ENCODE results near the gene GPC5. TPM values are rescaled to one million over a fixed set of nuclear protein-coding genes. Genes with fewer than 3 reads are reported as not detected.

GPC5 gene
- total and polyA plus RNA-seq, 9 of the 15 experiments (the other 6 are each of a cell fraction or from before 2014, with no cell fraction given) = 0.18 to 0.27 TPM; not detected in 7

- no peak for TF ChIP-seq ZNF143 (CRISPR knock-in tag; IDR thresholded peaks at IDR 0.05)
- no peak for TF ChIP-seq ELF2 (CRISPR knock-in tag; IDR thresholded peaks at IDR 0.05)
- no peak for TF ChIP-seq ZNF165 (CRISPR knock-in tag; IDR thresholded peaks at IDR 0.05; ENCODE audit: borderline replicate concordance)
These were observed 414.8 kb downstream of the GPC5 start (continued) for GRCh38 chr13:91813253-91813652.

- BruUV-seq (replicated peaks) = no TSS peak
- DNase-seq (ENCODE audit: extremely low read depth in 1 of 4, low spot score in 3 of 4) (peak in 2 of 4 experiments; percentile 8), FAIRE-seq (no peak), ATAC-seq (no peak)
- H3K4me2 ChIP-seq (ENCODE audit: insufficient read depth, low read length) = no peak overlapping the region
- no peaks in the 10 kb centered on the region for H3K36me3 ChIP-seq (ENCODE audit: control insufficient read depth, insufficient read depth, low read length)
- in situ Hi-C loops (cut with MboI) (no loop called here), intact Hi-C loops (cut with micrococcal nuclease) (loop anchor here (10.0 kb wide), 1 partner anchor 682 kb away; no protein-coding TSS in a partner anchor)
- no peaks in the 10 kb centered on the region for H3K9me1 ChIP-seq (ENCODE audit: control insufficient read depth, insufficient read depth, low read length)
- no peaks in the 10 kb centered on the region for H3K27me3 ChIP-seq (ENCODE audit: control insufficient read depth in 2 of 2, insufficient read depth in 2 of 2, low read length in 2 of 2)
- H3K9me3 ChIP-seq (replicated peaks; ENCODE audit: control insufficient read depth, insufficient read depth, low read depth, low read length) = peaks cover 2% of the 10 kb centered on the region; the same call in 1 of the 2 replicates
- CTCF ChIA-PET (ENCODE audit: low intra/inter-chr PET ratio) = no interaction called here
- no peak overlapping the region for H3K4me3 ChIP-seq
- no peaks in the 10 kb centered on the region for H3K4me1 ChIP-seq (replicated peaks in 1 of 2; ENCODE audit: control insufficient read depth in 2 of 2, insufficient read depth in 2 of 2, low read length in 2 of 2)
- POLR2A ChIA-PET = no interaction called here
- H3K27ac ChIP-seq (ENCODE audit: extremely low read depth, low read depth, low read length) = no peak overlapping the region
- H2AFZ ChIP-seq (ENCODE audit: low read depth, low read length) = no peak overlapping the region
- under 1% methylated on average over 4 of the region's 4 CpGs for WGBS (ENCODE audit: insufficient coverage, low coverage, missing lambda C conversion rate)
- no peaks in the 10 kb centered on the region for H3K79me2 ChIP-seq (ENCODE audit: control insufficient read depth, insufficient read depth, low read length)
- H4K20me1 ChIP-seq (replicated peaks; ENCODE audit: control insufficient read depth, insufficient read depth, low read length) = no peaks in the 10 kb centered on the region
- no peak overlapping the region for H3K9ac ChIP-seq (ENCODE audit: insufficient read depth in 1 of 2, low read depth in 2 of 2, low read length in 2 of 2)
- no peak for TF ChIP-seq PHTF2 (CRISPR knock-in tag; IDR thresholded peaks at IDR 0.05)
- TF ChIP-seq MIER1 (IDR thresholded peaks at IDR 0.05; ENCODE audit: low read depth) = no peak
- TF ChIP-seq, protein P1, sequence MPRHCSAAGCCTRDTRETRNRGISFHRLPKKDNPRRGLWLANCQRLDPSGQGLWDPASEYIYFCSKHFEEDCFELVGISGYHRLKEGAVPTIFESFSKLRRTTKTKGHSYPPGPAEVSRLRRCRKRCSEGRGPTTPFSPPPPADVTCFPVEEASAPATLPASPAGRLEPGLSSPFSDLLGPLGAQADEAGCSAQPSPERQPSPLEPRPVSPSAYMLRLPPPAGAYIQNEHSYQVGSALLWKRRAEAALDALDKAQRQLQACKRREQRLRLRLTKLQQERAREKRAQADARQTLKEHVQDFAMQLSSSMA (CRISPR knock-in tag; IDR thresholded peaks at IDR 0.05) = no peak
- no peak for TF ChIP-seq SRF (CRISPR knock-in tag; IDR thresholded peaks at IDR 0.05)
- no peak for TF ChIP-seq ZNF639 (CRISPR knock-in tag; conservative IDR thresholded peaks at IDR 0.05 in 1 of 2, IDR thresholded peaks at IDR 0.05 in 1 of 2)
- TF ChIP-seq ZEB2 (IDR thresholded peaks at IDR 0.05) = no peak
- TF ChIP-seq TRIM28 (IDR thresholded peaks at IDR 0.05) = no peak
- TF ChIP-seq GTF3C2 (IDR thresholded peaks at IDR 0.05; ENCODE audit: borderline replicate concordance, extremely low read depth, insufficient read length) = no peak
- TF ChIP-seq AFF4 (CRISPR knock-in tag; IDR thresholded peaks at IDR 0.05) = no peak
These were observed 417.9 kb downstream of the GPC5 start for GRCh38 chr13:91816263-91816807.
